ENCODE measurements around the gene POLE4. TPM values are rescaled to one million over a fixed set of nuclear protein-coding genes. Genes with fewer than 3 reads are reported as not detected.

The POLE4 gene
- total RNA-seq, 1 donor from 2014 or later = 15.4 TPM

GRCh38 chr2:74959106-74959751, 786 bp downstream of the POLE4 start:
- DNase-seq (ENCODE audit: low read depth) = no peak
- Histone ChIP-seq H3K4me3 (ENCODE audit: low read depth, low read length) (peak overlapping the region; percentile 64), H3K36me3 (ENCODE audit: control insufficient read depth, insufficient read depth, low read length) (no peaks in the 10 kb centered on the region), H3K27me3 (ENCODE audit: control insufficient read depth, insufficient read depth, low read length) (no peaks in the 10 kb centered on the region)
- no peak for TF ChIP-seq CTCF (IDR thresholded peaks at IDR 0.05; ENCODE audit: insufficient read depth, low read length, poor library complexity, severe bottlenecking)

GRCh38 chr2:74966887-74967286, 8.4 kb downstream of the POLE4 start:
- Histone ChIP-seq H3K27me3 (ENCODE audit: control insufficient read depth, insufficient read depth, low read length) (no peaks in the 10 kb centered on the region), H3K4me3 (ENCODE audit: low read depth, low read length) (no peak overlapping the region), H3K36me3 (ENCODE audit: control insufficient read depth, insufficient read depth, low read length) (no peaks in the 10 kb centered on the region)
- DNase-seq (ENCODE audit: low read depth) = no peak
- no peak for TF ChIP-seq CTCF (IDR thresholded peaks at IDR 0.05; ENCODE audit: insufficient read depth, low read length, poor library complexity, severe bottlenecking)

- Histone ChIP-seq H3K4me3 (ENCODE audit: low read depth, low read length) (no peak overlapping the region), H3K36me3 (ENCODE audit: control insufficient read depth, insufficient read depth, low read length) (no peaks in the 10 kb centered on the region), H3K27me3 (ENCODE audit: control insufficient read depth, insufficient read depth, low read length) (no peaks in the 10 kb centered on the region)
- no peak for DNase-seq (ENCODE audit: low read depth)
- TF ChIP-seq CTCF (IDR thresholded peaks at IDR 0.05; ENCODE audit: insufficient read depth, low read length, poor library complexity, severe bottlenecking) = no peak
These were observed 16.6 kb downstream of the POLE4 start for GRCh38 chr2:74975016-74975415.

GRCh38 chr2:74979844-74980243, 21.4 kb downstream of the POLE4 start:
- Histone ChIP-seq H3K4me3 (ENCODE audit: low read depth, low read length) (no peak overlapping the region), H3K27me3 (ENCODE audit: control insufficient read depth, insufficient read depth, low read length) (no peaks in the 10 kb centered on the region), H3K36me3 (ENCODE audit: control insufficient read depth, insufficient read depth, low read length) (no peaks in the 10 kb centered on the region)
- DNase-seq (ENCODE audit: low read depth) = no peak
- no peak for TF ChIP-seq CTCF (IDR thresholded peaks at IDR 0.05; ENCODE audit: insufficient read depth, low read length, poor library complexity, severe bottlenecking)

- H3K27me3 ChIP-seq (ENCODE audit: control insufficient read depth, insufficient read depth, low read length) = no peaks in the 10 kb centered on the region
- no peaks in the 10 kb centered on the region for H3K36me3 ChIP-seq (ENCODE audit: control insufficient read depth, insufficient read depth, low read length)
- no peak for TF ChIP-seq CTCF (IDR thresholded peaks at IDR 0.05; ENCODE audit: insufficient read depth, low read length, poor library complexity, severe bottlenecking)
- H3K4me3 ChIP-seq (ENCODE audit: low read depth, low read length) = no peak overlapping the region
- DNase-seq (ENCODE audit: low read depth) = no peak
These were observed 24.1 kb downstream of the POLE4 start for GRCh38 chr2:74982577-74982976.
